Esophagus (tissue), 2 donors: ENCODE results near the gene RGS18. TPM values are rescaled to one million over a fixed set of nuclear protein-coding genes. Genes with fewer than 3 reads are reported as not detected.
"Not testable (repeated sequence)": the region's sequence is repeated elsewhere in the genome, so short reads cannot be mapped to it uniquely, and the experiment has no call there.

Source experiments
- H3K27ac ChIP-seq, 2 donors: one replicate each; pipeline ENCODE4 v1.5.1; 2013; ENCODE audit warnings: low read depth in 2 of 2, mild to moderate bottlenecking in 2 of 2, inconsistent platforms in 1 of 2, low read length in 1 of 2, moderate library complexity in 1 of 2
- H3K27me3 ChIP-seq, 2 donors: one replicate each; pipeline ENCODE4 v1.6.1; 2013; ENCODE audit warnings: low read length in 2 of 2, control low read depth in 1 of 2, mild to moderate bottlenecking in 1 of 2; ENCODE audit not compliant: insufficient read depth in 2 of 2, control insufficient read depth in 1 of 2
- H3K36me3 ChIP-seq, 2 donors: one replicate each; pipeline ENCODE4 v1.6.1; 2013; ENCODE audit warnings: low read length in 1 of 2; ENCODE audit not compliant: control insufficient read depth in 2 of 2, insufficient read depth in 2 of 2
- H3K4me1 ChIP-seq, 2 donors: one replicate each; pipeline ENCODE4 v1.6.1; 2013; ENCODE audit warnings: low read length in 1 of 2; ENCODE audit not compliant: control insufficient read depth in 2 of 2, insufficient read depth in 2 of 2
- H3K4me3 ChIP-seq, 2 donors: one replicate each; pipeline ENCODE4 v1.5.1; 2013; ENCODE audit warnings: low read length in 2 of 2, mild to moderate bottlenecking in 2 of 2, low read depth in 1 of 2, moderate library complexity in 1 of 2
- H3K9me3 ChIP-seq, 2 donors: one replicate each; pipeline ENCODE4 v1.6.1; 2013; ENCODE audit warnings: mild to moderate bottlenecking in 2 of 2, low read depth in 1 of 2, low read length in 1 of 2, moderate library complexity in 1 of 2; ENCODE audit not compliant: control insufficient read depth in 2 of 2, insufficient read depth in 1 of 2
- WGBS, 2 donors: extraction: QIAGEN DNeasy Blood & Tissue Kit; methylation state at CpG; one replicate each; pipeline ENCODE4 v1.1.7; 2013; 5-methylcytosine and 5-hydroxymethylcytosine counted together
- polyA plus RNA-seq, 2 donors: library from polyadenylated mRNA; stranded (reverse); fragments of 200-250 nt; gene quantifications; one replicate each; pipeline ENCODE4 v1.2.3, GENCODE V29; 2013
- donor health status: healthy with polysubstance abuse.
- donor health status: Bipolar disorder and iron deficiency.

RGS18 gene
- polyA plus RNA-seq, 2 donors: 0.29 to 0.41 TPM

DNA sequence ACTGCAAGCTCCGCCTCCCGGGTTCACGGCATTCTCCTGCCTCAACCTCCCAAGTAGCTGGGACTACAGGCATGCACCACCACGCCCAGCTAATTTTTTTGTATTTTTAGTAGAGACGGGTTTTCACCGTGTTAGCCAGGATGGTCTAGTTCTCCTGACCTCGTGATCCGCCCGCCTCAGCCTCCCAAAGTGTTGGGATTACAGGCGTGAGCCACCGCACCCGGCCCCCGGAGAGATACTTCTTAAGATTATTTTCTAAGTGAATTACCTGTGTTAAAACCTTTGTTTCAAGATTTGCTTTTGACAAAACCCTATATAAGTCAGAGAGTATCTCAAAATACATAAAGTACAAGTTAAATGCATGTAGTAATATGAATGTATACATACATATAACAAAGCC is 69.7 kb downstream of the RGS18 start:
- not testable (repeated sequence) for H3K36me3 ChIP-seq, H3K27me3 ChIP-seq, H3K4me3 ChIP-seq, H3K4me1 ChIP-seq, H3K27ac ChIP-seq, H3K9me3 ChIP-seq
- WGBS, 2 donors: 95 to 96% methylated on average over 13 of the region's 13 CpGs

GRCh38 chr1:192232817-192233417 is 74.7 kb downstream of the RGS18 start:
- Histone ChIP-seq H3K4me1 (no peaks in the 10 kb centered on the region), H3K27ac (no peak overlapping the region), H3K9me3 (no peaks in the 10 kb centered on the region), H3K4me3 (no peak overlapping the region), H3K27me3 (no peaks in the 10 kb centered on the region), H3K36me3 (no peaks in the 10 kb centered on the region)
- 83% methylated on average over 7 of the region's 7 CpGs for WGBS, 2 donors

GRCh38 chr1:192235127-192235526 is 76.9 kb downstream of the RGS18 start:
- Histone ChIP-seq H3K4me1 (no peaks in the 10 kb centered on the region), H3K27me3 (no peaks in the 10 kb centered on the region), H3K36me3 (no peaks in the 10 kb centered on the region), H3K4me3 (no peak overlapping the region), H3K9me3 (no peaks in the 10 kb centered on the region), H3K27ac (no peak overlapping the region)

Other genes starting within 250 kb of the RGS18 start
- not detected for gene RGS21, start 158.5 kb downstream of the RGS18 start, polyA plus RNA-seq